ENCODE results near the gene ABHD17A.

Gene ABHD17A

DNA sequence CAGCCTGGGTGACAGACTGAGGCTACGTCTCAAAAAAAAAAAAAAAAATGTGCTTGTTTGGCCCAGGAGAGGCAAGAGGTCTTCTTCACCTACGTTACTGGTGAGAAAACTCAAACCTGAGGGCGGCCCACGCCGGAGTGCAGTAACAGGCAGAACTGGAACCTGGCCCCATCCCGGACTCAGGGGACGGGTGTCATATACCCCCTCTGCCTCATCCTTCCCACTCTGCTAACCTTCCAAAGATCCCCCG, 19.5 kb upstream of the ABHD17A start:
- peak overlapping the region; percentile 77 for H3K4me3 ChIP-seq (ENCODE audit: severe bottlenecking)
- H3K27ac ChIP-seq (ENCODE audit: poor library complexity, severe bottlenecking), result peak overlapping the region; percentile 56

GRCh38 chr19:1902923-1903322, 17.6 kb upstream of the ABHD17A start:
- no peaks in the 10 kb centered on the region for H3K4me1 ChIP-seq (ENCODE audit: insufficient read depth, poor library complexity, severe bottlenecking)
- no peak for TF ChIP-seq CTCF (IDR thresholded peaks at IDR 0.05; ENCODE audit: poor library complexity, severe bottlenecking)

More for the DNA sequence above, 19.5 kb upstream of the ABHD17A start:
- DNase-seq (ENCODE audit: low spot score) (no peak), ATAC-seq (ENCODE audit: low read depth) (no peak)
- Histone ChIP-seq H3K9me3 (ENCODE audit: severe bottlenecking) (no peaks in the 10 kb centered on the region), H3K36me3 (ENCODE audit: low read depth) (peaks cover 9% of the 10 kb centered on the region; the same call in 1 of the 2 replicates), H3K27me3 (ENCODE audit: insufficient read depth, poor library complexity, severe bottlenecking) (no peaks in the 10 kb centered on the region), H3K4me1 (ENCODE audit: insufficient read depth, poor library complexity, severe bottlenecking) (no peaks in the 10 kb centered on the region)
- no peak for TF ChIP-seq CTCF (IDR thresholded peaks at IDR 0.05; ENCODE audit: poor library complexity, severe bottlenecking)

DNA sequence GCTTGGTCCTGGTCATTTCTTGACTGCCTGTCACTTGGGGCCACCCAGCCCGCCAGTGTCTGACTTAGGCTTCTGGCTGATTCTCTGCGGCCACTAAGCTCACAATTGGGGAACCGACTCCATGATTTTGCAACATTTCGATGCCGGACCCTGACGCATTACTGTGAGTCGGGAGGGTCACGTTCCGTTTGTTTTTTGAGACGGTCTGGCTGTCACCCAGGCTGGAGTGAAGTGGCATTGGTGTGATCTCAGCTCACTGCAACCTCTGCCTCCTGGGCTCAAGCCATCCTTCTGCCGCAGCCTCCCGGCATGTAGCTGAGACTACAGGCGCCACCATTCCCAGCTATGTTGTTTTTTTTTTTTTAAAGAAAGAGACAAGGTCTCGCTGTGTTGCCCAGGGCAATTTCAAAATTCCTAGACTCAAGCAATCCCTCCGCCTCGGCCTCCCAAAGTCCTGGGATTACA, 16.7 kb upstream of the ABHD17A start:
- DNase-seq (ENCODE audit: low spot score), result no peak
- H3K4me3 ChIP-seq (ENCODE audit: severe bottlenecking), result no peak overlapping the region
- H3K27ac ChIP-seq (ENCODE audit: poor library complexity, severe bottlenecking), result no peak overlapping the region
- H3K36me3 ChIP-seq (ENCODE audit: low read depth), result peaks cover 6% of the 10 kb centered on the region; the same call in 1 of the 2 replicates
- ATAC-seq (ENCODE audit: low read depth), result no peak
- no peaks in the 10 kb centered on the region for H3K9me3 ChIP-seq (ENCODE audit: severe bottlenecking)
- no peaks in the 10 kb centered on the region for H3K27me3 ChIP-seq (ENCODE audit: insufficient read depth, poor library complexity, severe bottlenecking)
- TF ChIP-seq CTCF (IDR thresholded peaks at IDR 0.05; ENCODE audit: poor library complexity, severe bottlenecking), result no peak
- H3K4me1 ChIP-seq (ENCODE audit: insufficient read depth, poor library complexity, severe bottlenecking), result no peaks in the 10 kb centered on the region

More at GRCh38 chr19:1902923-1903322, 17.6 kb upstream of the ABHD17A start:
- H3K4me3 ChIP-seq (ENCODE audit: severe bottlenecking), result no peak overlapping the region
- no peaks in the 10 kb centered on the region for H3K9me3 ChIP-seq (ENCODE audit: severe bottlenecking)
- H3K27ac ChIP-seq (ENCODE audit: poor library complexity, severe bottlenecking), result no peak overlapping the region
- H3K36me3 ChIP-seq (ENCODE audit: low read depth), result peaks cover 6% of the 10 kb centered on the region; the same call in 1 of the 2 replicates
- H3K27me3 ChIP-seq (ENCODE audit: insufficient read depth, poor library complexity, severe bottlenecking), result no peaks in the 10 kb centered on the region
- DNase-seq (ENCODE audit: low spot score), result no peak
- no peak for ATAC-seq (ENCODE audit: low read depth)

GRCh38 chr19:1896508-1896907, 11.2 kb upstream of the ABHD17A start:
- Histone ChIP-seq H3K27ac (ENCODE audit: poor library complexity, severe bottlenecking) (no peak overlapping the region), H3K4me1 (ENCODE audit: insufficient read depth, poor library complexity, severe bottlenecking) (no peaks in the 10 kb centered on the region), H3K36me3 (ENCODE audit: low read depth) (no peaks in the 10 kb centered on the region), H3K27me3 (ENCODE audit: insufficient read depth, poor library complexity, severe bottlenecking) (no peaks in the 10 kb centered on the region), H3K4me3 (ENCODE audit: severe bottlenecking) (no peak overlapping the region), H3K9me3 (ENCODE audit: severe bottlenecking) (no peaks in the 10 kb centered on the region)
- ATAC-seq (ENCODE audit: low read depth) (no peak), DNase-seq (ENCODE audit: low spot score) (no peak)
- TF ChIP-seq CTCF (IDR thresholded peaks at IDR 0.05; ENCODE audit: poor library complexity, severe bottlenecking), result no peak

DNA sequence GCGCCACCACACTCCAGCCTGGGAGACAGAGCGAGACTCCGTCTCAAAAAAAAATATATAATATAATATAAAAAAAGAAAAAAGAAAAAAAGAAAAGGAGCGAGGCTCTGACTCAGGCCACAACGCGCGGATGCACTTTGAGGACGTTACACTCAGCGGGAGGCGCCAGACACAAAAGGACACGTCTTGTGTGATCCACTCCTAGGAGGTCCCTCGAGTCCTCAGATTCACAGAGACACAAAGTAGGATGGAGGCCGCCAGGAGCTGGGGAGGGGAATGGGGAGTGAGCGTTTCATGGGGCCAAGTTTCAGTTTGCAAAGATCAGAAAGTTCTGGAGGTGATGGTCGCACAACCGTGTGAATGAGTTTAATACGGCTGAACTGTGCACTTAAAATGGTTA, 8.5 kb upstream of the ABHD17A start:
- no peak overlapping the region for H3K4me3 ChIP-seq (ENCODE audit: severe bottlenecking)
- H3K36me3 ChIP-seq (ENCODE audit: low read depth), result no peaks in the 10 kb centered on the region
- no peaks in the 10 kb centered on the region for H3K27me3 ChIP-seq (ENCODE audit: insufficient read depth, poor library complexity, severe bottlenecking)
- ATAC-seq (ENCODE audit: low read depth) (no peak), DNase-seq (ENCODE audit: low spot score) (no peak)
- H3K9me3 ChIP-seq (ENCODE audit: severe bottlenecking), result no peaks in the 10 kb centered on the region
- no peak for TF ChIP-seq CTCF (IDR thresholded peaks at IDR 0.05; ENCODE audit: poor library complexity, severe bottlenecking)
- no peak overlapping the region for H3K27ac ChIP-seq (ENCODE audit: poor library complexity, severe bottlenecking)
- no peaks in the 10 kb centered on the region for H3K4me1 ChIP-seq (ENCODE audit: insufficient read depth, poor library complexity, severe bottlenecking)
